Caco-2 (cell line): ENCODE measurements around the gene TMEM45A. TPM values are rescaled to one million over a fixed set of nuclear protein-coding genes. Genes with fewer than 3 reads are reported as not detected.

Experiments used
- BruUV-seq: library from RNA; stranded (reverse); fragments of 400-500 nt; replicated peaks from 2 replicates; lab custom pipeline; 2021; lab: Mats Ljungman, UMichigan
- CTCF ChIA-PET: fragments of 300-600 bp; sonication (Branson Sonifier 250); formaldehyde crosslinking; loops from one replicate; lab custom pipeline; 2022; ENCODE audit warnings: antibody characterized with exemption; lab: Charles Lee
- POLR2A ChIA-PET: fragments of 300-600 bp; sonication (Branson Sonifier 250); formaldehyde crosslinking; loops from one replicate; lab custom pipeline; 2022; ENCODE audit warnings: antibody characterized with exemption; lab: Charles Lee
- DNase-seq, 2 experiments: peaks; one replicate each; pipeline versions ENCODE4 v3.0.0 to v3.0.0-alpha.2; 2020 to 2022
- H3K27me3 ChIP-seq: replicated peaks from 2 replicates; pipeline ENCODE4 v1.6.0; 2011; ENCODE audit warnings: low read length; ENCODE audit not compliant: control insufficient read depth, insufficient read depth
- H3K36me3 ChIP-seq: 2 replicates; pipeline ENCODE4 v1.5.1; 2011; ENCODE audit warnings: low read length; ENCODE audit not compliant: control insufficient read depth, insufficient read depth
- H3K4me1 ChIP-seq: fragments of 250-450 bp; sonication (Bioruptor Pico); 2 replicates; pipeline ENCODE4 v1.5.1; 2020; ENCODE audit warnings: mild to moderate bottlenecking
- H3K4me3 ChIP-seq: 2 replicates; pipeline ENCODE4 v1.5.1; 2011; ENCODE audit warnings: low read depth, mild to moderate bottlenecking, control low read depth, low read length
- H3K9me3 ChIP-seq: fragments of 250-450 bp; sonication (Bioruptor Pico); 2 replicates; pipeline ENCODE4 v1.5.1; 2020; ENCODE audit warnings: mild to moderate bottlenecking, moderate library complexity
- H3K27ac Mint-ChIP-seq: one replicate; pipeline ENCODE4 v1.8.0; 2022; ENCODE audit warnings: mixed read lengths; ENCODE audit not compliant: unreplicated experiment
- H3K27me3 Mint-ChIP-seq: one replicate; pipeline ENCODE4 v1.8.0; 2022; ENCODE audit warnings: mixed read lengths; ENCODE audit not compliant: insufficient read depth, unreplicated experiment
- H3K36me3 Mint-ChIP-seq: one replicate; pipeline ENCODE4 v1.8.0; 2022; ENCODE audit warnings: mild to moderate bottlenecking, mixed read lengths; ENCODE audit not compliant: insufficient read depth, unreplicated experiment
- H3K4me1 Mint-ChIP-seq: one replicate; pipeline ENCODE4 v1.8.0; 2022; ENCODE audit warnings: low read depth, mixed read lengths; ENCODE audit not compliant: unreplicated experiment
- H3K4me3 Mint-ChIP-seq: one replicate; pipeline ENCODE4 v1.8.0; 2022; ENCODE audit warnings: mild to moderate bottlenecking, moderate library complexity, mixed read lengths; ENCODE audit not compliant: unreplicated experiment
- H3K9me3 Mint-ChIP-seq: one replicate; pipeline ENCODE4 v1.8.0; 2022; ENCODE audit warnings: mixed read lengths; ENCODE audit not compliant: unreplicated experiment
- intact Hi-C: fragments of 100-400 bp; cut with micrococcal nuclease; formaldehyde crosslinking; loops from one replicate; pipeline ENCODE4 v1.10.0; 2022; ENCODE audit not compliant: unreplicated experiment
- total RNA-seq: library from RNA; stranded (reverse); gene quantifications from 2 replicates; pipeline ENCODE4 v1.2.3, GENCODE V29; 2022
- TF ChIP-seq, protein P1 (sequence below), 2 experiments: fragments of 200-600 bp in 1 of 2; IDR thresholded peaks; 1 replicate in 1 of 2; 2 replicates in 1 of 2; pipeline versions ENCODE4 v1.5.1 to v1.8.0; 2011 to 2022; ENCODE audit warnings: antibody characterized with exemption in 1 of 2, control low read depth in 1 of 2, inconsistent platforms in 1 of 2, low read depth in 1 of 2, low read length in 1 of 2, mild to moderate bottlenecking in 1 of 2, moderate library complexity in 1 of 2; ENCODE audit not compliant: insufficient read depth in 1 of 2, severe bottlenecking in 1 of 2, unreplicated experiment in 1 of 2

TMEM45A gene
- total RNA-seq, 1 experiment from 2014 or later: 5.6 TPM

DNA sequence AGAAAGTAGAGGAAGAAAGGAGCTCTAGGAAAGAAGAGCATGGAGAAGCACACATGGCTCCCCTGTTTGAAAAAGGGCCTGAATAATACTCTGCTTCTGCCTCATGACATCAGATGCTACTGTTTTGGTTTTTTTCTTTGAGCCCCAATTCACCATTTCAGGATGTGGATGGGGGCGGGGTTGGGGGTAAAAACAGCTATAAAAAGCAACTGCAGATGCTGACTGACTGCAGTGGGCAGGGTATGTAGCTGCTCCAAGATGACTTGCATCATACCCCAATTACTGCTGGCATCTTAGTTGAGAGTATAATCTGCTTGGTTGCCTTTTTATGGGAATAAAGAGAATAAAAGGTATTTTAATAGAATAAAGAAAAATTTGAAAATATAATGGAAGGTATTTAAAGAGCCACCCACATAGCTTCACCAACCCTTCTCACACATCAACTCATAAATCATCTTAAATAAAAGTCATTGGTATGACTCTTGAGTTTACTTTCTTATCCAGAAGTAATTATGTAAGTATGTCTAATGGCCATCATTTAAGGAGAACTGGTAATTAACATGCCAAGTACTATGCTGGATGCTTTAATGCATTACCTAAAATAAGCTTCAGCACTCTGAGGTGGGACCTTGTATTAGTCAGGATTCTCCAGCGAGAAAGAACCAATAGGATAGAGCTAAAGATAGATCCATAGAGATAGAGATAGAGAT, 36.4 kb upstream of the TMEM45A start:
- no peaks in the 10 kb centered on the region for H3K27me3 Mint-ChIP-seq
- POLR2A ChIA-PET: no interaction called here
- BruUV-seq: no TSS peak

DNA sequence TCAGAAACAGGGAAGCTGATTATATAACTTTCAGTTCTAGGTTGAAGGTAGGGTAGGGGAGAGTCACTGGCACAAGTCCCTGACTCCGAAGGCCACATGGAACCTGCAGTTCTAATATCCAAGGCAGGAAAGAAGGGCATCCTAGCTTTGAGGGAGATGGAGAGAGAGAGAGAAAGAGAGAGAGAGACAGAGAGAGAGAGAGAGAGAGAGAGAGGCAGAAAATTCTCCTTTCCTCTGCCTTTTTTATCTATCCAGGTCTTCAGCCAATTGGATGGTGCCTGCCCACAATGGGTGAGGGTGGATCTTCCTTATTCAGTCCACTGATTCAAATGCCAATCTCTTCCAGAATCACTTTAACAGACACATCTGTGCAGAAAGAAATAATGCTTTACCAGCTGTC, 35.7 kb upstream of the TMEM45A start:
- Histone ChIP-seq H3K9me3 (no peaks in the 10 kb centered on the region), H3K36me3 (no peaks in the 10 kb centered on the region), H3K27me3 (no peaks in the 10 kb centered on the region), H3K4me1 (no peaks in the 10 kb centered on the region), H3K4me3 (no peak overlapping the region)
- intact Hi-C loops: no loop called here
- Mint-ChIP-seq H3K4me3 (no peak overlapping the region), H3K36me3 (no peaks in the 10 kb centered on the region), H3K27me3 (no peaks in the 10 kb centered on the region), H3K9me3 (no peaks in the 10 kb centered on the region), H3K4me1 (no peaks in the 10 kb centered on the region), H3K27ac (no peak overlapping the region)
- no TSS peak for BruUV-seq
- DNase-seq: no peak
- ChIA-PET CTCF (no interaction called here), POLR2A (no interaction called here)
- TF ChIP-seq, protein P1, sequence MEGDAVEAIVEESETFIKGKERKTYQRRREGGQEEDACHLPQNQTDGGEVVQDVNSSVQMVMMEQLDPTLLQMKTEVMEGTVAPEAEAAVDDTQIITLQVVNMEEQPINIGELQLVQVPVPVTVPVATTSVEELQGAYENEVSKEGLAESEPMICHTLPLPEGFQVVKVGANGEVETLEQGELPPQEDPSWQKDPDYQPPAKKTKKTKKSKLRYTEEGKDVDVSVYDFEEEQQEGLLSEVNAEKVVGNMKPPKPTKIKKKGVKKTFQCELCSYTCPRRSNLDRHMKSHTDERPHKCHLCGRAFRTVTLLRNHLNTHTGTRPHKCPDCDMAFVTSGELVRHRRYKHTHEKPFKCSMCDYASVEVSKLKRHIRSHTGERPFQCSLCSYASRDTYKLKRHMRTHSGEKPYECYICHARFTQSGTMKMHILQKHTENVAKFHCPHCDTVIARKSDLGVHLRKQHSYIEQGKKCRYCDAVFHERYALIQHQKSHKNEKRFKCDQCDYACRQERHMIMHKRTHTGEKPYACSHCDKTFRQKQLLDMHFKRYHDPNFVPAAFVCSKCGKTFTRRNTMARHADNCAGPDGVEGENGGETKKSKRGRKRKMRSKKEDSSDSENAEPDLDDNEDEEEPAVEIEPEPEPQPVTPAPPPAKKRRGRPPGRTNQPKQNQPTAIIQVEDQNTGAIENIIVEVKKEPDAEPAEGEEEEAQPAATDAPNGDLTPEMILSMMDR (IDR thresholded peaks at IDR 0.05; ENCODE audit: insufficient read depth in 1 of 2, low read depth in 1 of 2, low read length in 1 of 2, severe bottlenecking in 1 of 2, unreplicated experiment in 1 of 2): no peak

More for the DNA sequence above, 36.4 kb upstream of the TMEM45A start:
- Histone ChIP-seq H3K9me3 (no peaks in the 10 kb centered on the region), H3K4me3 (no peak overlapping the region), H3K36me3 (no peaks in the 10 kb centered on the region), H3K27me3 (no peaks in the 10 kb centered on the region), H3K4me1 (no peaks in the 10 kb centered on the region)
- no peaks in the 10 kb centered on the region for H3K4me1 Mint-ChIP-seq
- intact Hi-C loops: no loop called here
- no peak overlapping the region for H3K27ac Mint-ChIP-seq
- no peaks in the 10 kb centered on the region for H3K9me3 Mint-ChIP-seq
- TF ChIP-seq, protein P1 (IDR thresholded peaks at IDR 0.05; ENCODE audit: insufficient read depth in 1 of 2, low read depth in 1 of 2, low read length in 1 of 2, severe bottlenecking in 1 of 2, unreplicated experiment in 1 of 2): no peak
- CTCF ChIA-PET: no interaction called here
- no peak for DNase-seq
- H3K36me3 Mint-ChIP-seq: no peaks in the 10 kb centered on the region
- no peak overlapping the region for H3K4me3 Mint-ChIP-seq

DNA sequence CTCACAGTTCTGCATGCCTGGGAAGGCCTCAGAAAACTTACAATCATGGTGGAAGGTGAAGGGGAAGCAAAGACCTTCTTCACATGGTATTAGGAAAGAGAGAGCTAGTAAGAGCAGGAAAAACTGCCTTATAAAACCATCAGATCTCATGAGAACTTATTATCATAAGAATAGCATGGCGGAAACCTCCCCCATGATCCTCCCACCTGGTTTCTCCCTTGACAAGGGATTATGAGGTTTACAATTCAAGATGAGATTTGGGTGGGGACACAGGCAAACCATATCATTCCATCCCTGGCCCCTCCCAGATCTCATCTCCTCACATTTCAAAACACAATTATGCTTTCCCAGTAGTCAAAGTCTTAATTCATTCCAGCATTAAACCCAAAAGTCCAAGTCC, 34.6 kb upstream of the TMEM45A start:
- Histone ChIP-seq H3K27me3 (no peaks in the 10 kb centered on the region), H3K4me1 (no peaks in the 10 kb centered on the region), H3K9me3 (no peaks in the 10 kb centered on the region), H3K4me3 (no peak overlapping the region), H3K36me3 (no peaks in the 10 kb centered on the region)
- intact Hi-C loops: no loop called here
- H3K36me3 Mint-ChIP-seq: no peaks in the 10 kb centered on the region
- no peak for DNase-seq
- H3K4me3 Mint-ChIP-seq: no peak overlapping the region
- H3K27me3 Mint-ChIP-seq: no peaks in the 10 kb centered on the region
- H3K27ac Mint-ChIP-seq: no peak overlapping the region
- BruUV-seq: no TSS peak
- TF ChIP-seq, protein P1 (IDR thresholded peaks at IDR 0.05; ENCODE audit: insufficient read depth in 1 of 2, low read depth in 1 of 2, low read length in 1 of 2, severe bottlenecking in 1 of 2, unreplicated experiment in 1 of 2): no peak
- H3K9me3 Mint-ChIP-seq: no peaks in the 10 kb centered on the region
- ChIA-PET CTCF (no interaction called here), POLR2A (no interaction called here)
- no peaks in the 10 kb centered on the region for H3K4me1 Mint-ChIP-seq
